Activated T-cell treated with anti-CD3 and anti-CD28 coated beads, Interleukin-2, amount 50 U/mL, for 72 hours (primary cell): ENCODE measurements around the gene CYP2A6. TPM values are rescaled to one million over a fixed set of nuclear protein-coding genes. Genes with fewer than 3 reads are reported as not detected.
A peak's percentile ranks its signal among the peaks of the same experiment; 100 is the strongest.
"Not testable (repeated sequence)": the region's sequence is repeated elsewhere in the genome, so short reads cannot be mapped to it uniquely, and the experiment has no call there.

Experiments used
- ATAC-seq, 2 donors: fragments of 150-1000 bp; cut with Tn5 transposase; replicated peaks in 1 of 2; 2 replicates each; pipeline ENCODE4 v1.10.0; 2021; ENCODE audit warnings: moderate library complexity in 2 of 2, mild to moderate bottlenecking in 1 of 2
- DNase-seq, 2 donors: peaks; one replicate each; pipeline ENCODE4 v3.0.0; 2021 to 2022; ENCODE audit warnings: mixed read lengths in 1 of 2
- H3K27ac Mint-ChIP-seq: one replicate; pipeline ENCODE4 v1.8.0; 2022; ENCODE audit warnings: mild to moderate bottlenecking, moderate library complexity, mixed read lengths
- H3K27me3 Mint-ChIP-seq: one replicate; pipeline ENCODE4 v1.8.0; 2022; ENCODE audit warnings: low read depth, mixed read lengths
- H3K36me3 Mint-ChIP-seq, 2 donors: one replicate each; pipeline ENCODE4 v1.8.0; 2022; ENCODE audit warnings: mixed read lengths in 2 of 2, mild to moderate bottlenecking in 1 of 2; ENCODE audit not compliant: insufficient read depth in 2 of 2
- H3K4me1 Mint-ChIP-seq: one replicate; pipeline ENCODE4 v1.8.0; 2022; ENCODE audit warnings: low read depth, mixed read lengths
- H3K4me3 Mint-ChIP-seq, 2 donors: one replicate each; pipeline ENCODE4 v1.8.0; 2022; ENCODE audit warnings: mild to moderate bottlenecking in 2 of 2, mixed read lengths in 2 of 2, moderate library complexity in 2 of 2
- H3K9me3 Mint-ChIP-seq, 2 donors: one replicate each; pipeline ENCODE4 v1.8.0; 2022; ENCODE audit warnings: mixed read lengths in 2 of 2
- total RNA-seq, 2 donors: library from RNA; stranded (reverse); gene quantifications; one replicate each; pipeline ENCODE4 v1.2.3, GENCODE V29; 2022

The CYP2A6 gene
- total RNA-seq, 2 donors from 2014 or later, result not detected

- peaks cover 37% of the 10 kb centered on the region for H3K4me1 Mint-ChIP-seq
- not testable (repeated sequence) for DNase-seq, H3K36me3 Mint-ChIP-seq, H3K4me3 Mint-ChIP-seq, ATAC-seq, H3K27ac Mint-ChIP-seq, H3K9me3 Mint-ChIP-seq, H3K27me3 Mint-ChIP-seq
Measured at GRCh38 chr19:40822704-40823553, 27.3 kb downstream of the CYP2A6 start.

GRCh38 chr19:40822161-40822560 lies 28.1 kb downstream of the CYP2A6 start:
- no peak for DNase-seq
- H3K36me3 Mint-ChIP-seq, result peaks cover 2 to 4% of the 10 kb centered on the region in 2 donors
- ATAC-seq, result no peak

GRCh38 chr19:40819479-40820234 lies 30.6 kb downstream of the CYP2A6 start:
- H3K27ac Mint-ChIP-seq, ATAC-seq: not testable (repeated sequence)
- H3K4me3 Mint-ChIP-seq, result peak overlapping the region in 1 of 2 donors; percentile 43

More at GRCh38 chr19:40822161-40822560, 28.1 kb downstream of the CYP2A6 start:
- no peaks in the 10 kb centered on the region for H3K27me3 Mint-ChIP-seq
- no peak overlapping the region for H3K4me3 Mint-ChIP-seq
- no peak overlapping the region for H3K27ac Mint-ChIP-seq
- H3K9me3 Mint-ChIP-seq, result no peaks in the 10 kb centered on the region
- H3K4me1 Mint-ChIP-seq, result peaks cover 33% of the 10 kb centered on the region

GRCh38 chr19:40818480-40819399 lies 31.5 kb downstream of the CYP2A6 start:
- Mint-ChIP-seq H3K4me3 (peak overlapping the region; percentile 74 to 80), H3K4me1 (peaks cover 27% of the 10 kb centered on the region)
- ATAC-seq, result peak; percentile 91 to 93
- not testable (repeated sequence) for H3K27me3 Mint-ChIP-seq, H3K9me3 Mint-ChIP-seq, H3K36me3 Mint-ChIP-seq, H3K27ac Mint-ChIP-seq
- peak; percentile 78 for DNase-seq

More at GRCh38 chr19:40819479-40820234, 30.6 kb downstream of the CYP2A6 start:
- peaks cover 27% of the 10 kb centered on the region for H3K4me1 Mint-ChIP-seq
- DNase-seq, result peak; percentile 58 to 63
- not testable (repeated sequence) for H3K36me3 Mint-ChIP-seq, H3K9me3 Mint-ChIP-seq, H3K27me3 Mint-ChIP-seq

GRCh38 chr19:40815223-40815622 lies 35.0 kb downstream of the CYP2A6 start:
- H3K36me3 Mint-ChIP-seq, result no peaks in the 10 kb centered on the region
- no peaks in the 10 kb centered on the region for H3K9me3 Mint-ChIP-seq
- DNase-seq (no peak), ATAC-seq (no peak)
- H3K4me1 Mint-ChIP-seq, result peaks cover 41% of the 10 kb centered on the region
- H3K27me3 Mint-ChIP-seq, result peaks cover 10% of the 10 kb centered on the region
- no peak overlapping the region for H3K4me3 Mint-ChIP-seq
- H3K27ac Mint-ChIP-seq, result no peak overlapping the region

- no peak for DNase-seq
- Mint-ChIP-seq H3K27me3 (peaks cover 10% of the 10 kb centered on the region), H3K4me3 (no peak overlapping the region), H3K36me3 (peaks cover 0 to 2% of the 10 kb centered on the region in 2 donors), H3K27ac (no peak overlapping the region), H3K4me1 (peaks cover 32% of the 10 kb centered on the region), H3K9me3 (no peaks in the 10 kb centered on the region)
- ATAC-seq, result no peak
Measured at GRCh38 chr19:40813182-40813581, 37.1 kb downstream of the CYP2A6 start.

- not testable (repeated sequence) for ATAC-seq, H3K36me3 Mint-ChIP-seq, H3K27me3 Mint-ChIP-seq, H3K9me3 Mint-ChIP-seq, DNase-seq, H3K27ac Mint-ChIP-seq
- Mint-ChIP-seq H3K4me1 (peaks cover 34% of the 10 kb centered on the region), H3K4me3 (peak overlapping the region; percentile 91 to 94)
Measured at GRCh38 chr19:40812571-40812970, 37.7 kb downstream of the CYP2A6 start.

GRCh38 chr19:40811478-40812341 lies 38.5 kb downstream of the CYP2A6 start:
- Mint-ChIP-seq H3K9me3 (no peaks in the 10 kb centered on the region), H3K4me3 (peak overlapping the region; percentile 91 to 94), H3K27ac (peak overlapping the region; percentile 74), H3K4me1 (peaks cover 43% of the 10 kb centered on the region), H3K36me3 (peaks cover 3 to 9% of the 10 kb centered on the region in 2 donors), H3K27me3 (peaks cover 10% of the 10 kb centered on the region)
- ATAC-seq, result no peak
- DNase-seq, result peak in 1 of 2 donors; percentile 32

- H3K9me3 Mint-ChIP-seq, H3K36me3 Mint-ChIP-seq, H3K27me3 Mint-ChIP-seq: not testable (repeated sequence)
- ATAC-seq (peak; percentile 79 to 82), DNase-seq (peak; percentile 66)
- H3K4me3 Mint-ChIP-seq, result peak overlapping the region; percentile 91 to 94
- peak overlapping the region; percentile 73 for H3K27ac Mint-ChIP-seq
- peaks cover 52% of the 10 kb centered on the region for H3K4me1 Mint-ChIP-seq
Measured at GRCh38 chr19:40810649-40811408, 39.4 kb downstream of the CYP2A6 start.

GRCh38 chr19:40810160-40810559 lies 40.1 kb downstream of the CYP2A6 start:
- Mint-ChIP-seq H3K27me3 (peaks cover 10% of the 10 kb centered on the region), H3K9me3 (no peaks in the 10 kb centered on the region), H3K27ac (no peak overlapping the region), H3K4me3 (peak overlapping the region; percentile 28 to 35), H3K4me1 (peaks cover 58% of the 10 kb centered on the region), H3K36me3 (peaks cover 3 to 9% of the 10 kb centered on the region in 2 donors)
- ATAC-seq (no peak), DNase-seq (no peak)

- Mint-ChIP-seq H3K4me3 (no peak overlapping the region), H3K9me3 (no peaks in the 10 kb centered on the region), H3K27ac (no peak overlapping the region), H3K36me3 (peaks cover 3 to 9% of the 10 kb centered on the region in 2 donors), H3K27me3 (peaks cover 10% of the 10 kb centered on the region), H3K4me1 (peaks cover 65% of the 10 kb centered on the region)
- ATAC-seq (no peak), DNase-seq (no peak)
Measured at GRCh38 chr19:40809358-40810086, 40.7 kb downstream of the CYP2A6 start.
